GM18526 (cell line): ENCODE data around the gene XXYLT1.

ENCODE experiments used
- POLR2A ChIP-seq: IDR thresholded peaks from 3 replicates; pipeline ENCODE4 v1.6.1; 2011; ENCODE audit not compliant: insufficient read length; ENCODE audit errors: extremely low read depth

Gene XXYLT1

GRCh38 chr3:195256639-195257453, 14.1 kb downstream of the XXYLT1 start:
- TF ChIP-seq POLR2A: no peak

DNA sequence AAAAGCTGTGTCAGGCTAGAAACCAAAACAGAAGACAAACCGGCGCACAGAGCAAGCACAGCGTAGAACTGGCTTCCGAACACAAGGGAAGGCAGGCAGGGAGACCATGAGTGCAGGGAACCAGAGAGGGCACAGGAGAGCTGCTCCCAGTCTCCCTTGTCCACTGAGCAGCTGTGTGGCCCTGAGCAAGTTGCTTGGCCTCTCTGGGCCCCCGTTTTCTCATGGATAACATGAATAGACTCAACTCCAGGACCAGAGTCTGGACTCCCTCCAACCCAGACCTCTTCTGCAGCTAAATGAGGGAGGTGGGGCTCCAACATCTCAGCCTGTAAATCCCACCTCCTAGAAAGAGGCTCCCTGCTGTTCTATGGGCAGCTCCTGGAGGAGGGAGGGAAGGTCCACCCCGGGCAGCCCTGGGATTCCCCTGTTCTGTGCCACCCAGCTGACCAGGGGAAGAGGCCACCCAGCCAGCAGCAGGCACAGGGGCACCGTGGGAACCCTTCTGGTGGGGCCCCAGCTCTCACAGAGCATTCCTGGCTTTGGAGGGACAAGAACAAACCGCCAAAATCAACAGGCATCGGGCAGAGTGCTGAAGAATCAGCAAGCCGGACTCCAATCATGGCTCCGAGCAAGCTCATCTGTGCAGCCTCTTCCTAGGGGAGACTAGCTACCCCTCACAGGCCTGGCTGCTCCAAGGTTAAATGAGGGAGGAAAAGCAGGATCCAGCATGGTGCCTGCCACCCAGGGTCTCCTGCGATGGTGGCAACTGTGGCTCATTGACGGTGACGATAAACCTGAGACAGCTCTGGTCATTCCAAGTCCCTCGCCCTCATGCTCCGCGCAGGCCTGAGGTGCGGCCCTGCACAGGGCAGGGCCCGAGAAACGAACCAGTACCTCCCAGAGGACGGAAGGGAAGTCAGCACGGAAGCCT, 15.1 kb downstream of the XXYLT1 start:
- no peak for TF ChIP-seq POLR2A

GRCh38 chr3:195255176-195255500, 15.8 kb downstream of the XXYLT1 start:
- TF ChIP-seq POLR2A: no peak

- TF ChIP-seq POLR2A: no peak
These were observed 16.3 kb downstream of the XXYLT1 start for GRCh38 chr3:195254454-195255175.

DNA sequence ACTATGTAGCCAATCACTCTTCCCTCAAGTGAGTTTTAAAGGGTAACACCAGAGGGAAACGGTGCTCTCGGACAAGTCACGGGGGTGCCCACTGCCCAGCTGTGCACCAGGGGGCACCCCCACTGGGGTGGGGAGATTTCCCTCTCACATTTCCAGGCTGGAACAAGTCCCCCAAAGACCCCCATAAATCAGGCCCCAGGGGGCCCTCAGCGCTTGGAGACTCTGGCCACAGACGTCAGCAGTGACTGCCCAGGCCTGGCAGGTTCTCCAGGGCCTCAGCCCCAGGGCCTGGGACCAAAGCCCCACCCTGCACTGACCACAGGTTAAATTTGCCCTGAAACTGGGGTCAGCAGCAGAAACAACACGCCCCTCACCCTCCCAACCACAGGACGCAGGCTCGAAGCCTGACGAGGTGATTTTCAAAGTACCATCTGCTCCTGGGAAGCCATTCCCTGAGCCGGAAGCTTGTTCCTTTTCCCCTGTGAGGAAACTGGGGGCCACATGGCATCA, 17.0 kb downstream of the XXYLT1 start:
- TF ChIP-seq POLR2A: no peak

DNA sequence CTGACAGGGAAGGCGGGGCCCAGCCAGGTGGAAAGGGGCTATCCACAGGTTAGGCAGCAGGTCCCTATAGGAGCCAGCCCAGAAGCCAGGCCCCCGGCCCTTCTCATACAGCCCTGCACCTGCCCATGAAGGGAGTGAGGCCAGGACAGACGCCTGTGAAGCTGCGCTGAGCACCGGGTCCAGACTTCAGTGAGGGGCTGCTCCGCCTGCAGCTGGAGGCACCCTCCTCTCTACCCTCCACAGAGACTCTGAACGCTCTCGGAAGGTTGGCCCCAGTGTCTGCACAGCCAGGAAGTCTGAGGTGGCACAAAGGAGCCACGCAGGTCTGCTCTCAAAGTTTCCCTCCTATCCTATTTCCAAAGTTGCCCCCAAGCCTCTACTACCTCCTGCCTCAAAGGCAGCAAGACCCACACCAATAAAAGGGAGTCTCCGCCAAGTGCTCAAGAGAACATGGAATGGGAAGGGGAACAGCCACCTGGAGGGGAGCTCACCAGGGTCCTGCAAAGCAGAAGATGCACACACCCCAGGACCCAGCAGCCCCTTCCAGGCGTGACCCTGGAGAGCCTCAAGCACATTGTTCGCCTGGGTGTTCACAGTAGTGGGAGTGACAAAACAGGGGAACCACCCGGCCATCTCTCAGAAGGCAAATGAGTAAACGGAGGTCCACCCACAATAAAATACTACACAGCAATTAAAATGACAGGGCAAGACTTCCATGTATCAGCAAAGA, 19.5 kb downstream of the XXYLT1 start:
- TF ChIP-seq POLR2A: no peak

GRCh38 chr3:195250473-195251251, 20.3 kb downstream of the XXYLT1 start:
- no peak for TF ChIP-seq POLR2A

DNA sequence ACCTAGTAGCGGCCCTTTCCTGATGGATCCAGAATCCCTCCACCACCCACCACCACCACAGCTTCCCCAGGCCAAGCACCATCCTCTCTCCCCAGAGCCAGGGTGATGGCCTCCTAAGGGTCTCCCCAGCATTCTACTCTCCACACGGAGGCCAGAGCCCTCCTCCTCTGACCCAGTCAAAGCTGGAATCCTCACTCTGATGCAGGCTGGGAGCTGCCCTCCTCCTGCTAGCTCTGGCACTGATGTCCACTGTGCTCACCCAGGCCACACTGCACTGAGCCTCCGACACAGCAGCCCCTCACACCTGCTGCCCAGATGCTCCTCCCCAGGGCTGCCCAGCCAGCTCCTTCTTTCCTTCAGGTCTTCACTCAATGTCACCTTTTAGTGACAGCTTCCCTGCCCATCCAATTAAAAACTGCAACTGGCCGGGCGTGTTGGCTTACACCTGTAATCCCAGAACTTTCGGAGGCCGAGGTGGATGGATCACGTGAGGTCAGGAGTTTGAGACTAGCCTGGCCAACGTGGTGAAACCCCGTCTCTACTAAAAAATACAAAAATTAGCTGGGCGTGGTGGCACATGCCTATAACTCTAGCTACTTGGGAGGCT, 21.0 kb downstream of the XXYLT1 start:
- TF ChIP-seq POLR2A: no peak

DNA sequence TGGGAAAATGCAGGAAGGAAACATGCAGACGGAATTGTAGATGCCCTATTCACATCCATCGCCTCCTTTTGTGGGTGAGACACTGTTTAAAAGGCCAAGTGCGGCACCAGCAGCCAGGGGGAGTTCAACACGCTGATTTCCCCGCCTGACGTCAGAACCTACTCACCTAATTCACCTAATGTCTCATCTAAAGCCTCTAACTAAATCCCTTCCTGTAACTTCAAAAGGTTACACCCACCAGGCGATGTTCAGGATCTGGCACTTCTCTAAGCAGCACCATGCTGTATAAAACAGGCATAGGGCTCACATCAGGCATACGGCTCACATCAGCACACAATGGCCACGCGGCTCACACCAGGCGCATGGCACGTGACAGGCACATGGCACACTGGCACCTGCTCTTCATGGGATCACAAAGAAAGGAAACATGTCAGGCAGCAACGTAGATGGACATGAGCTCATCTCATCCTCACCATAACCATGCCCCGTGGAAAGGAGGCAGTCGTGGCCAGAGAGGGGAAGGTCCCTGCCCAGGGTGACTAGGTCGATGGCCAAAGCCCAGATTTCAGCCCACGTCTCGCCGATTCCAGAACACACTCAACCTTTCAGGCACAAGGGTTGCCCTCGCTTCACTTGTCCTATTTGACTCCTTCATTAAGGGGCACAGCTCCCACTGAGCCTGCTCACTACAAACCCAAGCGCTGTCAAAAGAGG, 21.7 kb downstream of the XXYLT1 start:
- TF ChIP-seq POLR2A: no peak

GRCh38 chr3:195248281-195248680, 22.7 kb downstream of the XXYLT1 start:
- TF ChIP-seq POLR2A: no peak

DNA sequence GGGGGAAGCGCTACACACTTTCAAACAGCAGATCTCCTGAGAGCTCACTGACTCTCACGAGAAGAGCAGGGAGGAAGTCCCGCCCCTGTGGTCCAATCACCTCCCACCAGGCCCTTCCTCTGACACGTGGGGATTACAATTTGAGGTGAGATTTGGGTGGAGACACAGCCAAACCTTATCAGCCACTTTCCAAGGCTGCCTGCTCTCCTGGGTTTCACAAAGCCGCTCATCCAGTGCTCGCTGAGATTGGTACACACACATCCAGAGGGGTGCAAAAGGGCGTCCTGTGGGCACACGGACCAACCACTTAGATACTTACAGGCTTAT, 23.1 kb downstream of the XXYLT1 start:
- no peak for TF ChIP-seq POLR2A

GRCh38 chr3:195247086-195247862, 23.7 kb downstream of the XXYLT1 start:
- no peak for TF ChIP-seq POLR2A
